ENCODE data around the gene PDE4B.

Gene PDE4B

DNA sequence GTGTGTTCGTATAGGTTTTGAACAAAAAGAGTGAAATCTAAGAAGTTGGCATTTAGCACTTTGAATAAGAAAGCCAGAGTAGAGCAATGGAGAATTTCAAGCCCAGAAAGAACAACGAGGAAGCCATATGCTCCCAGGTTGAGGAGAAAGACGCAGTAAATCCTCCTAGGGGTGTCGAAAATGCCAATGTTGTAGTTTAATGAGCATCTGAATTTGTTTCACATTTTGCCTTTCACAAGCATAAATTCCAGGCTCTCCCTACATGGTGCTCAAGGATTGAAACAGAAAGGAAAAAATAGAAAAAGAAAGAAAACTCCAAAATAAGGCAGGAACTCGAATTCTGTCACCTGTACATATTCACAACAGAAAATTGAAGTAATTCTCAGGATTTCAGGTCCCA is 476.5 kb downstream of the PDE4B start:
- peaks cover 9% of the 10 kb centered on the region for H3K4me1 ChIP-seq (ENCODE audit: control insufficient read depth, insufficient read depth, low read length)
- H3K36me3 ChIP-seq (ENCODE audit: control insufficient read depth, insufficient read depth, low read length), result no peaks in the 10 kb centered on the region
- no peaks in the 10 kb centered on the region for H3K27me3 ChIP-seq (ENCODE audit: control insufficient read depth, insufficient read depth, low read length, poor library complexity, severe bottlenecking)
- no peak overlapping the region for H3K4me3 ChIP-seq (ENCODE audit: insufficient read depth, low read depth, low read length)
- no peak overlapping the region for H3K27ac ChIP-seq (ENCODE audit: insufficient read depth, low read depth, low read length, poor library complexity, severe bottlenecking)
- WGBS, 2 experiments, result 90% methylated on average over 5 of the region's 5 CpGs
- H3K9me3 ChIP-seq (ENCODE audit: control insufficient read depth, low read length), result no peaks in the 10 kb centered on the region

DNA sequence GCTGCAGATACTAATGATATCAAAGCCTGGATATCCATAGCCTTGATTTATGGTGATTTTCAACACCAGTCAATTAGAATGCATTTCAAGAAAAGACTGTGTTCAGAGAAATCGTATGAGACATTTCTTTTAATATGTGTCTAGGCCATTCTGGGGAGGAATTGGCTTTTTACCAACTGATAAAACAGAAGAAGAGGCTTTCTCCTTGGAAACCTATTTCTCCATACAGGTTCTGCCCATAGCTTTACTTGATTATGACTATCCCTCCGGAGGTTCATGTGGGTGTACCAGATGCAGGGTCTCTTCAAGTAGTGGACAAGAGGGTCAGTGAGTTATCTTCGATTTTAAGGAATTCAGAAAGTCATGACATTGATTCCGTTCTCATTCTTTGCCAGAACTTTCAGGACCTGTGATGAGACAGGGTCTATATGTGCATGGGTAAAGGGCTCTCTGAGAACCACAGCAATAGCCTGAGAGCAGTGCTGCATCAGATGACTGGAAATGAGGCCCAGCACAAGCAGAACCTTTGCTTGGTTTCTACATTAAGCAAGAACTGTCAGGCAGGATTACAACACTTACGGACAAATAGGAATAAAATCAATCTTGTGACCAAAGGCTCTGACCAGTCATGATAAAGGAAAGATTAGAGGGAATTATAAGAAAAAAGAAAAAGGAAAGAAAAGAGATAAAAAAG is 477.6 kb downstream of the PDE4B start:
- Histone ChIP-seq H3K4me1 (ENCODE audit: control insufficient read depth, insufficient read depth, low read length) (peaks cover 10% of the 10 kb centered on the region), H3K9me3 (ENCODE audit: control insufficient read depth, low read length) (no peaks in the 10 kb centered on the region), H3K27me3 (ENCODE audit: control insufficient read depth, insufficient read depth, low read length, poor library complexity, severe bottlenecking) (no peaks in the 10 kb centered on the region), H3K36me3 (ENCODE audit: control insufficient read depth, insufficient read depth, low read length) (no peaks in the 10 kb centered on the region), H3K4me3 (ENCODE audit: insufficient read depth, low read depth, low read length) (no peak overlapping the region), H3K27ac (ENCODE audit: insufficient read depth, low read depth, low read length, poor library complexity, severe bottlenecking) (no peak overlapping the region)
- 93 to 94% methylated on average over 5 of the region's 5 CpGs for WGBS, 2 experiments

DNA sequence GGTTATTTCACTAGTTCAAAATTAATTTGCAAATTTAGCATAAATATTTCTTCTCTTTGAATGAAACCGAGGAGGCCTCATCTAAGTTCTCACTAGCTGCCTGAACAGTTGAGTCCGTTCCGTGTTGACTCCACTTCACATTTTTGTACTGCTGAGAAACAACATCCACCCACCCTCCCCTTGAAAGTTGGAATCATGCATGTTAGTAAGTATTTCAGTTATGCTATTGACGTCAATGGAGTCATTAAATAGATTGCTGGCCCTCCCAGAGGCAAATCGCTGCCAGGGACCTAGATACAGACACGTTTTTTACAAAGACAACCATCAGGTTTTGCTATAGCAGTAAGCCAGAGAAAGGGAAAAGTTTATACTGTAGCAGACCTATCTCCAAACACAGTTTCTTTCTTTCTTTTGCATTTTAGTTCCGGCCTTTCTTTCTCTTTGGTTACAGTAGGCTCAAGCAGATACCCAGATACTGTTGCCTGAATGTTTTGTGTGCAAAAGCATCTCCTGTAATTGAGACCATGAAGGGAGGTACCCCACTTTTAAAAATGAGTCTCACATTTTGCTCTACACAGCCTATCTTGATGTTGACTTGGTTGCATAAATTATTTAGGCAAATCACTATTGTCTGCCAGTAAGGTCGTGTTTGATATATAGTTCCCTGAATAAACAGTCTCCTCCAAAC is 478.7 kb downstream of the PDE4B start:
- H3K27ac ChIP-seq (ENCODE audit: insufficient read depth, low read depth, low read length, poor library complexity, severe bottlenecking), result peak overlapping the region; percentile 23
- no peaks in the 10 kb centered on the region for H3K36me3 ChIP-seq (ENCODE audit: control insufficient read depth, insufficient read depth, low read length)
- no peaks in the 10 kb centered on the region for H3K27me3 ChIP-seq (ENCODE audit: control insufficient read depth, insufficient read depth, low read length, poor library complexity, severe bottlenecking)
- H3K4me3 ChIP-seq (ENCODE audit: insufficient read depth, low read depth, low read length), result no peak overlapping the region
- peaks cover 17% of the 10 kb centered on the region for H3K4me1 ChIP-seq (ENCODE audit: control insufficient read depth, insufficient read depth, low read length)
- 53 to 57% methylated on average over 7 to 8 of the region's 8 CpGs for WGBS, 2 experiments
- no peaks in the 10 kb centered on the region for H3K9me3 ChIP-seq (ENCODE audit: control insufficient read depth, low read length)

DNA sequence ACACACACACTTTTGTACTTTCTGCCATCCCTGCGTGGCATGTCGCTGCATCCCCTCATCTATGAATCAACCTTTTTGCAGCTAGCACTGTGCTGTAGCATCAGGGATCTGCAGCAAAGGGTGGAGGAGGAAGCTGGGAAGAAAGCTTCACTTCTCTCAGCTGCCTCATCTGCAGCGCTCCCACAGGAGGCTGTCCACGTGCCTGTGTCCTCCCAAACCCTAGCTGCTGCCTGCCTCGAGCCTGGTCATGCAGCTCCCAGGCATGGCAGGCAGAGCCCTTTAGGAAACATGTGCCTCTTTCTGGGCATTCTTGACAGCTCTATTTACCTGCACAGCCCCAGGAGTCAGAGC is 479.2 kb downstream of the PDE4B start:
- Histone ChIP-seq H3K27ac (ENCODE audit: insufficient read depth, low read depth, low read length, poor library complexity, severe bottlenecking) (peak overlapping the region; percentile 20), H3K4me1 (ENCODE audit: control insufficient read depth, insufficient read depth, low read length) (peaks cover 17% of the 10 kb centered on the region), H3K9me3 (ENCODE audit: control insufficient read depth, low read length) (no peaks in the 10 kb centered on the region), H3K27me3 (ENCODE audit: control insufficient read depth, insufficient read depth, low read length, poor library complexity, severe bottlenecking) (no peaks in the 10 kb centered on the region), H3K36me3 (ENCODE audit: control insufficient read depth, insufficient read depth, low read length) (no peaks in the 10 kb centered on the region), H3K4me3 (ENCODE audit: insufficient read depth, low read depth, low read length) (no peak overlapping the region)
- WGBS, 2 experiments, result 72 to 74% methylated on average over 5 of the region's 5 CpGs

DNA sequence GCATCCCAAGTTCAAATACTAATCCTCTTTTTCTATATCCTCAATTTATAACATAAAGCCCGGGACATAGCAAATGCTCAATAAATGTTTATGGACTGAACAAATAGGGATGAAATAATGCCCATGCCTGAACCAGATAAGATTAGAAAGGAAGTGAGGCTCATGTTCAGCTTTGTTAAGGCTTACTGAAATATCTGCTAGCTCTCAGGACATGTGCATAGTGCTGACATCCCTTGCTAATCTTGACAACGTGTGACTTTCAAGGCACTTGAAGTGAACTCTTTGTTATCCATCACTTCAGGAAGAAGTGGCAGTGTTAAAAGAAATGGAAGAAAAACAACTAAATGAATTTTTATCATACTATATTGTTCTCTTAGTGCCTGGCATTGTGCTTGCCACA is 481.0 kb downstream of the PDE4B start:
- WGBS, 2 experiments, result 97% methylated on average over 2 of the region's 2 CpGs
- H3K27ac ChIP-seq (ENCODE audit: insufficient read depth, low read depth, low read length, poor library complexity, severe bottlenecking), result no peak overlapping the region
- H3K9me3 ChIP-seq (ENCODE audit: control insufficient read depth, low read length), result no peaks in the 10 kb centered on the region

DNA sequence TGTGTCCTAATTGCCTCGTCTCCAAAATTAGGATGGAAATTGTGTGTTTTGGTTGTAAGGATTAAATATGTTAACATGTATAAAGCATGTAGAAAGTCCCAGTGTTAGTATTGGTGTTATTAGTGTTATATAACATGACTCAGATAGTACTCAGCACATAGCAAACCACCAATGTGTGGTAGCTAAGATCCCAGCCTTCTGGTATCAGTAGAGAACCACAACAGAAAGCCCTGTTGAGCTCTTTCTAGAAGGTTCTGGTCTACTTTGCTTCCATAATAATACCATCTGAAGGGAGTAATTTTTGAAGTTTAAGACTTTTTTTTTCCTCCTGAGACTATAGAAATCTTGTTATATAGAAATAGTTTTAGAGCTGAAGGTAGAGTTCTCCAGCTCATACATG is 481.9 kb downstream of the PDE4B start:
- no peak overlapping the region for H3K27ac ChIP-seq (ENCODE audit: insufficient read depth, low read depth, low read length, poor library complexity, severe bottlenecking)
- 92 to 100% methylated on average over 1 of the region's 1 CpG for WGBS, 2 experiments

More for the DNA sequence above, 481.0 kb downstream of the PDE4B start:
- no peak overlapping the region for H3K4me3 ChIP-seq (ENCODE audit: insufficient read depth, low read depth, low read length)
- no peaks in the 10 kb centered on the region for H3K27me3 ChIP-seq (ENCODE audit: control insufficient read depth, insufficient read depth, low read length, poor library complexity, severe bottlenecking)
- H3K36me3 ChIP-seq (ENCODE audit: control insufficient read depth, insufficient read depth, low read length), result no peaks in the 10 kb centered on the region
- H3K4me1 ChIP-seq (ENCODE audit: control insufficient read depth, insufficient read depth, low read length), result peaks cover 17% of the 10 kb centered on the region

DNA sequence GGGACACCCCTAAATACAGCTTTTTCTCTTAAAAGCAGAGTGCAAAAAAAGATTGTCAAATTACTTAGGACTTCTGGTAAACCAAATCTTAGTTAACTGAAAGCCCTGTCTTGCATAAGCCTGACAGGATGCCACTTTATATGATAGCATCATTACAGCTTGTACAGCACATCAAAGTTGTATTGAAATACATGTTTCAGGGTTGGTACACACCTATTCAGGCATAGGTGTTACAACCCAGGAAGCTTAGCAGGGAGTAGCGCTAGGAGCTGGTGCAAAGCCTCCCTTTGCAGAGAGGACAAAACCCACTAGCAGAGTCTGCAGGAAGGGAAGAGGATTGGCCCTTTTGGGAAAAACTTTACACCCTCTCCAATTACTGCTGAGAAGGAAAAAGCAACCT is 482.4 kb downstream of the PDE4B start:
- peaks cover 17% of the 10 kb centered on the region for H3K4me1 ChIP-seq (ENCODE audit: control insufficient read depth, insufficient read depth, low read length)
- H3K4me3 ChIP-seq (ENCODE audit: insufficient read depth, low read depth, low read length), result no peak overlapping the region
- no peaks in the 10 kb centered on the region for H3K9me3 ChIP-seq (ENCODE audit: control insufficient read depth, low read length)
- no peak overlapping the region for H3K27ac ChIP-seq (ENCODE audit: insufficient read depth, low read depth, low read length, poor library complexity, severe bottlenecking)
- no peaks in the 10 kb centered on the region for H3K36me3 ChIP-seq (ENCODE audit: control insufficient read depth, insufficient read depth, low read length)
- H3K27me3 ChIP-seq (ENCODE audit: control insufficient read depth, insufficient read depth, low read length, poor library complexity, severe bottlenecking), result no peaks in the 10 kb centered on the region
- WGBS, 2 experiments, result 97 to 100% methylated on average over 1 of the region's 1 CpG

More for the DNA sequence above, 481.9 kb downstream of the PDE4B start:
- no peak overlapping the region for H3K4me3 ChIP-seq (ENCODE audit: insufficient read depth, low read depth, low read length)
- no peaks in the 10 kb centered on the region for H3K9me3 ChIP-seq (ENCODE audit: control insufficient read depth, low read length)
- H3K4me1 ChIP-seq (ENCODE audit: control insufficient read depth, insufficient read depth, low read length), result peaks cover 17% of the 10 kb centered on the region
- no peaks in the 10 kb centered on the region for H3K36me3 ChIP-seq (ENCODE audit: control insufficient read depth, insufficient read depth, low read length)
- no peaks in the 10 kb centered on the region for H3K27me3 ChIP-seq (ENCODE audit: control insufficient read depth, insufficient read depth, low read length, poor library complexity, severe bottlenecking)

DNA sequence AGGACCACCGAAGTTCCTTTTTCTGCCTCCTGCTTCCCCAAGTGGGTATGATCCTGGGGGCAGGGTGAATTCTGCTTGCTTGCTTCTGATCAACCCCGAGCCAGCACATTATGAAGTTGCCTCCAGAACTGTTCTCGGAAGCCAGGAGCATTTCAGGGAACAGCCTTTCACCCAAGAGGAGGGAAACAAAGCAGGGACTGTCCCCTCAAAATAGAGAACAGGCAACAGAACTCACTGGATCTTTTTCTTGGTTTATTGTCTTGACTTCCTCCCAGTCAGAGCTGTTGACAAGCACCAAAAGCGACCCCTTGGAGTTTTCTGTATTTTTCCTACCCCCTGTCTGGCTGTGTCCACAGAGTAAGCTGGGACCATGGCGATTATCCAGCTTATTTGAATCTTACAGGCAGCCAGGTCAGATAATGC is 482.9 kb downstream of the PDE4B start:
- no peaks in the 10 kb centered on the region for H3K36me3 ChIP-seq (ENCODE audit: control insufficient read depth, insufficient read depth, low read length)
- H3K27ac ChIP-seq (ENCODE audit: insufficient read depth, low read depth, low read length, poor library complexity, severe bottlenecking), result no peak overlapping the region
- no peaks in the 10 kb centered on the region for H3K27me3 ChIP-seq (ENCODE audit: control insufficient read depth, insufficient read depth, low read length, poor library complexity, severe bottlenecking)
- no peak overlapping the region for H3K4me3 ChIP-seq (ENCODE audit: insufficient read depth, low read depth, low read length)
- H3K9me3 ChIP-seq (ENCODE audit: control insufficient read depth, low read length), result no peaks in the 10 kb centered on the region
- 84 to 85% methylated on average over 5 of the region's 5 CpGs for WGBS, 2 experiments
- peaks cover 17% of the 10 kb centered on the region for H3K4me1 ChIP-seq (ENCODE audit: control insufficient read depth, insufficient read depth, low read length)

GRCh38 chr1:66276218-66276617 is 483.5 kb downstream of the PDE4B start:
- Histone ChIP-seq H3K27me3 (ENCODE audit: control insufficient read depth, insufficient read depth, low read length, poor library complexity, severe bottlenecking) (no peaks in the 10 kb centered on the region), H3K27ac (ENCODE audit: insufficient read depth, low read depth, low read length, poor library complexity, severe bottlenecking) (no peak overlapping the region), H3K9me3 (ENCODE audit: control insufficient read depth, low read length) (no peaks in the 10 kb centered on the region), H3K4me1 (ENCODE audit: control insufficient read depth, insufficient read depth, low read length) (peaks cover 16% of the 10 kb centered on the region), H3K36me3 (ENCODE audit: control insufficient read depth, insufficient read depth, low read length) (no peaks in the 10 kb centered on the region), H3K4me3 (ENCODE audit: insufficient read depth, low read depth, low read length) (no peak overlapping the region)
- WGBS, 2 experiments, result 90 to 97% methylated on average over 2 to 3 of the region's 3 CpGs

- Histone ChIP-seq H3K9me3 (ENCODE audit: control insufficient read depth, low read length) (no peaks in the 10 kb centered on the region), H3K36me3 (ENCODE audit: control insufficient read depth, insufficient read depth, low read length) (no peaks in the 10 kb centered on the region), H3K4me1 (ENCODE audit: control insufficient read depth, insufficient read depth, low read length) (peaks cover 8% of the 10 kb centered on the region), H3K27me3 (ENCODE audit: control insufficient read depth, insufficient read depth, low read length, poor library complexity, severe bottlenecking) (no peaks in the 10 kb centered on the region), H3K4me3 (ENCODE audit: insufficient read depth, low read depth, low read length) (no peak overlapping the region), H3K27ac (ENCODE audit: insufficient read depth, low read depth, low read length, poor library complexity, severe bottlenecking) (no peak overlapping the region)
- 84% methylated on average over 7 of the region's 7 CpGs for WGBS, 2 experiments
These were observed 485.7 kb downstream of the PDE4B start for GRCh38 chr1:66278260-66279021.
